Caco-2 (cell line): Measurements from ENCODE around the gene OR13C4. TPM values are rescaled to one million over a fixed set of nuclear protein-coding genes. Genes with fewer than 3 reads are reported as not detected.

Experiments
- BruUV-seq: library from RNA; stranded (reverse); fragments of 400-500 nt; replicated peaks from 2 replicates; lab custom pipeline; 2021; lab: Mats Ljungman, UMichigan
- CTCF ChIA-PET: fragments of 300-600 bp; sonication (Branson Sonifier 250); formaldehyde crosslinking; loops from one replicate; lab custom pipeline; 2022; ENCODE audit warnings: antibody characterized with exemption; lab: Charles Lee
- POLR2A ChIA-PET: fragments of 300-600 bp; sonication (Branson Sonifier 250); formaldehyde crosslinking; loops from one replicate; lab custom pipeline; 2022; ENCODE audit warnings: antibody characterized with exemption; lab: Charles Lee
- DNase-seq, 2 experiments: peaks; one replicate each; pipeline versions ENCODE4 v3.0.0 to v3.0.0-alpha.2; 2020 to 2022
- H3K27me3 ChIP-seq: replicated peaks from 2 replicates; pipeline ENCODE4 v1.6.0; 2011; ENCODE audit warnings: low read length; ENCODE audit not compliant: control insufficient read depth, insufficient read depth
- H3K36me3 ChIP-seq: 2 replicates; pipeline ENCODE4 v1.5.1; 2011; ENCODE audit warnings: low read length; ENCODE audit not compliant: control insufficient read depth, insufficient read depth
- H3K4me1 ChIP-seq: fragments of 250-450 bp; sonication (Bioruptor Pico); 2 replicates; pipeline ENCODE4 v1.5.1; 2020; ENCODE audit warnings: mild to moderate bottlenecking
- H3K4me3 ChIP-seq: 2 replicates; pipeline ENCODE4 v1.5.1; 2011; ENCODE audit warnings: low read depth, mild to moderate bottlenecking, control low read depth, low read length
- H3K9me3 ChIP-seq: fragments of 250-450 bp; sonication (Bioruptor Pico); 2 replicates; pipeline ENCODE4 v1.5.1; 2020; ENCODE audit warnings: mild to moderate bottlenecking, moderate library complexity
- H3K27ac Mint-ChIP-seq: one replicate; pipeline ENCODE4 v1.8.0; 2022; ENCODE audit warnings: mixed read lengths; ENCODE audit not compliant: unreplicated experiment
- H3K27me3 Mint-ChIP-seq: one replicate; pipeline ENCODE4 v1.8.0; 2022; ENCODE audit warnings: mixed read lengths; ENCODE audit not compliant: insufficient read depth, unreplicated experiment
- H3K36me3 Mint-ChIP-seq: one replicate; pipeline ENCODE4 v1.8.0; 2022; ENCODE audit warnings: mild to moderate bottlenecking, mixed read lengths; ENCODE audit not compliant: insufficient read depth, unreplicated experiment
- H3K4me1 Mint-ChIP-seq: one replicate; pipeline ENCODE4 v1.8.0; 2022; ENCODE audit warnings: low read depth, mixed read lengths; ENCODE audit not compliant: unreplicated experiment
- H3K4me3 Mint-ChIP-seq: one replicate; pipeline ENCODE4 v1.8.0; 2022; ENCODE audit warnings: mild to moderate bottlenecking, moderate library complexity, mixed read lengths; ENCODE audit not compliant: unreplicated experiment
- H3K9me3 Mint-ChIP-seq: one replicate; pipeline ENCODE4 v1.8.0; 2022; ENCODE audit warnings: mixed read lengths; ENCODE audit not compliant: unreplicated experiment
- intact Hi-C: fragments of 100-400 bp; cut with micrococcal nuclease; formaldehyde crosslinking; loops from one replicate; pipeline ENCODE4 v1.10.0; 2022; ENCODE audit not compliant: unreplicated experiment
- total RNA-seq: library from RNA; stranded (reverse); gene quantifications from 2 replicates; pipeline ENCODE4 v1.2.3, GENCODE V29; 2022
- TF ChIP-seq, protein P1 (sequence below), 2 experiments: fragments of 200-600 bp in 1 of 2; IDR thresholded peaks; 1 replicate in 1 of 2; 2 replicates in 1 of 2; pipeline versions ENCODE4 v1.5.1 to v1.8.0; 2011 to 2022; ENCODE audit warnings: antibody characterized with exemption in 1 of 2, control low read depth in 1 of 2, inconsistent platforms in 1 of 2, low read depth in 1 of 2, low read length in 1 of 2, mild to moderate bottlenecking in 1 of 2, moderate library complexity in 1 of 2; ENCODE audit not compliant: insufficient read depth in 1 of 2, severe bottlenecking in 1 of 2, unreplicated experiment in 1 of 2

The OR13C4 gene
- total RNA-seq, 1 experiment from 2014 or later: not detected

GRCh38 chr9:104503440-104503839 lies 23.6 kb downstream of the OR13C4 start:
- Mint-ChIP-seq H3K9me3 (no peaks in the 10 kb centered on the region), H3K27me3 (peaks cover 4% of the 10 kb centered on the region), H3K27ac (no peak overlapping the region), H3K4me1 (no peaks in the 10 kb centered on the region), H3K36me3 (no peaks in the 10 kb centered on the region), H3K4me3 (no peak overlapping the region)
- POLR2A ChIA-PET: no interaction called here
- Histone ChIP-seq H3K4me1 (no peaks in the 10 kb centered on the region), H3K4me3 (no peak overlapping the region), H3K36me3 (no peaks in the 10 kb centered on the region), H3K27me3 (no peaks in the 10 kb centered on the region), H3K9me3 (no peaks in the 10 kb centered on the region)
- TF ChIP-seq, protein P1, sequence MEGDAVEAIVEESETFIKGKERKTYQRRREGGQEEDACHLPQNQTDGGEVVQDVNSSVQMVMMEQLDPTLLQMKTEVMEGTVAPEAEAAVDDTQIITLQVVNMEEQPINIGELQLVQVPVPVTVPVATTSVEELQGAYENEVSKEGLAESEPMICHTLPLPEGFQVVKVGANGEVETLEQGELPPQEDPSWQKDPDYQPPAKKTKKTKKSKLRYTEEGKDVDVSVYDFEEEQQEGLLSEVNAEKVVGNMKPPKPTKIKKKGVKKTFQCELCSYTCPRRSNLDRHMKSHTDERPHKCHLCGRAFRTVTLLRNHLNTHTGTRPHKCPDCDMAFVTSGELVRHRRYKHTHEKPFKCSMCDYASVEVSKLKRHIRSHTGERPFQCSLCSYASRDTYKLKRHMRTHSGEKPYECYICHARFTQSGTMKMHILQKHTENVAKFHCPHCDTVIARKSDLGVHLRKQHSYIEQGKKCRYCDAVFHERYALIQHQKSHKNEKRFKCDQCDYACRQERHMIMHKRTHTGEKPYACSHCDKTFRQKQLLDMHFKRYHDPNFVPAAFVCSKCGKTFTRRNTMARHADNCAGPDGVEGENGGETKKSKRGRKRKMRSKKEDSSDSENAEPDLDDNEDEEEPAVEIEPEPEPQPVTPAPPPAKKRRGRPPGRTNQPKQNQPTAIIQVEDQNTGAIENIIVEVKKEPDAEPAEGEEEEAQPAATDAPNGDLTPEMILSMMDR (IDR thresholded peaks at IDR 0.05; ENCODE audit: insufficient read depth in 1 of 2, low read depth in 1 of 2, low read length in 1 of 2, severe bottlenecking in 1 of 2, unreplicated experiment in 1 of 2): no peak
- BruUV-seq: no TSS peak
- no peak for DNase-seq
- intact Hi-C loops: no loop called here
- CTCF ChIA-PET: no interaction called here

DNA sequence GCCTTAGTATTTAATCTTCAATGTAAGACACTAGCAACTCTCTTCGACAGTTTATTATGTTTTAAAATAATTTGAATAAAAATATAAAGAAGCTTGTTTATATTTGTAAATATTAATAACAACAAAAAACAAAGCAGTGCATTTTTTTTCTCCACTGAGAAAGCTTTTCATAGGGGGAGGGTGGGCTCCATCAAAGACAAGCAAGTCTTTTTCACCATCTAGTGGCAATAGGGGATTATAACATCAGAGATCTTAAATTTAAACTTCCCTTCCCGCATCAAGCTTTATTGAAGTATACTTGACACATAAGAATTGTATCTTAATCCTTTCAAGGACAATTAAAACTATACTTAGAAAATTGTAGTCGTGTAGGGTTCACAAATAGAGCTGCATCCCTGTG lies 32.2 kb downstream of the OR13C4 start:
- BruUV-seq: no TSS peak
- Mint-ChIP-seq H3K4me1 (no peaks in the 10 kb centered on the region), H3K4me3 (no peak overlapping the region), H3K27ac (no peak overlapping the region), H3K9me3 (no peaks in the 10 kb centered on the region), H3K27me3 (no peaks in the 10 kb centered on the region), H3K36me3 (no peaks in the 10 kb centered on the region)
- Histone ChIP-seq H3K27me3 (no peaks in the 10 kb centered on the region), H3K9me3 (no peaks in the 10 kb centered on the region), H3K4me3 (no peak overlapping the region), H3K4me1 (no peaks in the 10 kb centered on the region), H3K36me3 (no peaks in the 10 kb centered on the region)
- CTCF ChIA-PET: interaction anchor here (1.0 to 1.4 kb wide), 3 partner anchors 105 to 318 kb away, joined by 3 to 7 read pairs (median 3); no protein-coding TSS in a partner anchor
- no peak for DNase-seq
- intact Hi-C loops: loop anchor here (10.0 kb wide), 2 partner anchors 150 to 320 kb away; no protein-coding TSS in a partner anchor
- POLR2A ChIA-PET: no interaction called here
- TF ChIP-seq, protein P1 (IDR thresholded peaks at IDR 0.05; ENCODE audit: insufficient read depth in 1 of 2, low read depth in 1 of 2, low read length in 1 of 2, severe bottlenecking in 1 of 2, unreplicated experiment in 1 of 2): no peak

DNA sequence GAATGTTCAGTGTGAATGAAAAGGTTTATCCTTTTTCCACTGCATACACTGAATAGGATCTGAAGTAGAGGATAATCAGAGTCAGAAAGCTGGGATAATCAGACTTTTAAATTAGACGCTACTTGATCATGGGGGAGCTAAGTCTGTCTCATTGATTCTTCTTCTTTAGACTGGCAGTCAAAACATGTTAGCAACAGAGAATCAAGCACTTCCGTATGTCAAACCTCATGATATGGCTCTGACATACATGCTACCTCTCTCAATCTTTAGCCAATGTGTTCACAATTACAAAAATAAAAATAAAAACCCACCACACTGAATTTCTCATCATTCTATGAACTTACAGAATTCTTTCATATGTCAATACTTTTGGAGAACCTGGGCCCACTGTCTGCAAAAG lies 42.0 kb downstream of the OR13C4 start:
- BruUV-seq: no TSS peak
- DNase-seq: no peak
- TF ChIP-seq, protein P1 (IDR thresholded peaks at IDR 0.05; ENCODE audit: insufficient read depth in 1 of 2, low read depth in 1 of 2, low read length in 1 of 2, severe bottlenecking in 1 of 2, unreplicated experiment in 1 of 2): no peak
- Histone ChIP-seq H3K4me3 (no peak overlapping the region), H3K27me3 (no peaks in the 10 kb centered on the region), H3K4me1 (no peaks in the 10 kb centered on the region; the same call in 1 of the 2 replicates), H3K9me3 (no peaks in the 10 kb centered on the region), H3K36me3 (no peaks in the 10 kb centered on the region)
- ChIA-PET CTCF (no interaction called here), POLR2A (no interaction called here)
- Mint-ChIP-seq H3K4me1 (no peaks in the 10 kb centered on the region), H3K27ac (no peak overlapping the region), H3K27me3 (peaks cover 3% of the 10 kb centered on the region), H3K9me3 (no peaks in the 10 kb centered on the region), H3K36me3 (no peaks in the 10 kb centered on the region), H3K4me3 (no peak overlapping the region)
- intact Hi-C loops: no loop called here
